Neural progenitor cell (in vitro differentiated cells): ENCODE measurements around the gene AADACL4. TPM values are rescaled to one million over a fixed set of nuclear protein-coding genes. Genes with fewer than 3 reads are reported as not detected.
A peak's percentile ranks its signal among the peaks of the same experiment; 100 is the strongest.

Experiments used
- DNase-seq: peaks from one replicate; pipeline ENCODE4 v3.0.0-alpha.2; 2016; ENCODE audit warnings: low spot score
- H2AFZ ChIP-seq: fragments of 200-600 bp; sonication (generic); replicated peaks from 2 replicates; pipeline ENCODE4 v1.6.1; 2016; ENCODE audit warnings: antibody characterized with exemption
- H3F3A ChIP-seq: fragments of 200-600 bp; sonication (generic); 2 replicates; pipeline ENCODE4 v1.6.1; 2016; ENCODE audit warnings: antibody characterized with exemption, low read depth
- H3K27ac ChIP-seq: fragments of 200-600 bp; sonication (generic); 2 replicates; pipeline ENCODE4 v1.5.1; 2016; ENCODE audit warnings: mild to moderate bottlenecking
- H3K27me3 ChIP-seq: fragments of 200-600 bp; sonication (generic); 2 replicates; pipeline ENCODE4 v1.6.1; 2016; ENCODE audit warnings: mild to moderate bottlenecking, moderate library complexity
- H3K36me3 ChIP-seq: fragments of 200-600 bp; sonication (generic); 2 replicates; pipeline ENCODE4 v1.5.1; 2016
- H3K4me1 ChIP-seq: fragments of 200-600 bp; sonication (generic); 2 replicates; pipeline ENCODE4 v1.6.1; 2016; ENCODE audit warnings: mixed run types
- H3K4me2 ChIP-seq: fragments of 200-600 bp; sonication (generic); 2 replicates; pipeline ENCODE4 v1.6.1; 2016
- H3K4me3 ChIP-seq: fragments of 200-600 bp; sonication (generic); 2 replicates; pipeline ENCODE4 v1.5.1; 2016
- H3K79me2 ChIP-seq: fragments of 200-600 bp; sonication (generic); 2 replicates; pipeline ENCODE4 v1.6.1; 2016; ENCODE audit warnings: low read depth
- H3K9ac ChIP-seq: fragments of 200-600 bp; sonication (generic); 2 replicates; pipeline ENCODE4 v1.6.1; 2016
- H3K9me3 ChIP-seq: fragments of 200-600 bp; sonication (generic); 2 replicates; pipeline ENCODE4 v1.5.1; 2016; ENCODE audit warnings: low read depth
- H4K20me1 ChIP-seq: fragments of 200-600 bp; sonication (generic); 2 replicates; pipeline ENCODE4 v1.6.1; 2016; ENCODE audit warnings: low read depth
- H3K27ac Mint-ChIP-seq: 3 replicates; pipeline ENCODE4 v1.8.0; 2021; ENCODE audit warnings: mixed read lengths
- H3K27me3 Mint-ChIP-seq: 2 replicates; pipeline ENCODE4 v1.8.0; 2022; ENCODE audit warnings: low read depth, mild to moderate bottlenecking, inconsistent platforms, moderate library complexity, mixed read lengths; ENCODE audit not compliant: insufficient read depth
- H3K36me3 Mint-ChIP-seq: 3 replicates; pipeline ENCODE4 v1.8.0; 2021; ENCODE audit warnings: mixed read lengths
- H3K4me1 Mint-ChIP-seq: 3 replicates; pipeline ENCODE4 v1.8.0; 2021; ENCODE audit warnings: mixed read lengths
- H3K4me3 Mint-ChIP-seq: 3 replicates; pipeline ENCODE4 v1.8.0; 2021; ENCODE audit warnings: mild to moderate bottlenecking, moderate library complexity, mixed read lengths
- H3K9me3 Mint-ChIP-seq: 3 replicates; pipeline ENCODE4 v1.8.0; 2020; ENCODE audit warnings: mixed read lengths
- EZH2 ChIP-seq: fragments of 200-600 bp; sonication (generic); IDR thresholded peaks from 2 replicates; pipeline ENCODE4 v1.6.1; 2017; ENCODE audit warnings: antibody characterized with exemption, mild to moderate bottlenecking, moderate library complexity
- EZH2phosphoT487 ChIP-seq: fragments of 200-600 bp; sonication (generic); IDR thresholded peaks from 2 replicates; pipeline ENCODE4 v1.6.1; 2017; ENCODE audit warnings: antibody characterized with exemption
- total RNA-seq: library from RNA; depleted of rRNA; stranded (reverse); fragments of >200 nt; gene quantifications from 2 replicates; pipeline ENCODE4 v1.2.3, GENCODE V29; 2015; ENCODE audit warnings: low replicate concordance
- TF ChIP-seq, protein P1 (sequence below): fragments of 200-600 bp; sonication (generic); IDR thresholded peaks from 2 replicates; pipeline ENCODE4 v1.5.1; 2017; ENCODE audit warnings: antibody characterized with exemption, mild to moderate bottlenecking

Gene AADACL4
- total RNA-seq, 1 donor from 2014 or later = not detected

- Histone ChIP-seq H3K9ac (no peak overlapping the region), H3K4me1 (no peaks in the 10 kb centered on the region), H3K4me3 (no peak overlapping the region), H3K27ac (no peak overlapping the region), H3K36me3 (no peaks in the 10 kb centered on the region), H3F3A (no peaks in the 10 kb centered on the region), H2AFZ (peak overlapping the region; percentile 75), H3K79me2 (no peaks in the 10 kb centered on the region), H3K27me3 (no peaks in the 10 kb centered on the region), H3K9me3 (no peaks in the 10 kb centered on the region), H4K20me1 (no peaks in the 10 kb centered on the region), H3K4me2 (no peak overlapping the region)
- peak; percentile 85 for DNase-seq
- TF ChIP-seq EZH2phosphoT487 (no peak), EZH2 (no peak)
- TF ChIP-seq, protein P1, sequence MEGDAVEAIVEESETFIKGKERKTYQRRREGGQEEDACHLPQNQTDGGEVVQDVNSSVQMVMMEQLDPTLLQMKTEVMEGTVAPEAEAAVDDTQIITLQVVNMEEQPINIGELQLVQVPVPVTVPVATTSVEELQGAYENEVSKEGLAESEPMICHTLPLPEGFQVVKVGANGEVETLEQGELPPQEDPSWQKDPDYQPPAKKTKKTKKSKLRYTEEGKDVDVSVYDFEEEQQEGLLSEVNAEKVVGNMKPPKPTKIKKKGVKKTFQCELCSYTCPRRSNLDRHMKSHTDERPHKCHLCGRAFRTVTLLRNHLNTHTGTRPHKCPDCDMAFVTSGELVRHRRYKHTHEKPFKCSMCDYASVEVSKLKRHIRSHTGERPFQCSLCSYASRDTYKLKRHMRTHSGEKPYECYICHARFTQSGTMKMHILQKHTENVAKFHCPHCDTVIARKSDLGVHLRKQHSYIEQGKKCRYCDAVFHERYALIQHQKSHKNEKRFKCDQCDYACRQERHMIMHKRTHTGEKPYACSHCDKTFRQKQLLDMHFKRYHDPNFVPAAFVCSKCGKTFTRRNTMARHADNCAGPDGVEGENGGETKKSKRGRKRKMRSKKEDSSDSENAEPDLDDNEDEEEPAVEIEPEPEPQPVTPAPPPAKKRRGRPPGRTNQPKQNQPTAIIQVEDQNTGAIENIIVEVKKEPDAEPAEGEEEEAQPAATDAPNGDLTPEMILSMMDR = peak; percentile 95
- peaks cover 4% of the 10 kb centered on the region for H3K4me1 Mint-ChIP-seq
- no peak overlapping the region for H3K4me3 Mint-ChIP-seq
- H3K36me3 Mint-ChIP-seq = no peaks in the 10 kb centered on the region
- H3K9me3 Mint-ChIP-seq = peaks cover 2% of the 10 kb centered on the region
- H3K27ac Mint-ChIP-seq = no peak overlapping the region
- peaks cover 2% of the 10 kb centered on the region for H3K27me3 Mint-ChIP-seq
Measured at GRCh38 chr1:12658531-12659453, 14.9 kb downstream of the AADACL4 start.

DNA sequence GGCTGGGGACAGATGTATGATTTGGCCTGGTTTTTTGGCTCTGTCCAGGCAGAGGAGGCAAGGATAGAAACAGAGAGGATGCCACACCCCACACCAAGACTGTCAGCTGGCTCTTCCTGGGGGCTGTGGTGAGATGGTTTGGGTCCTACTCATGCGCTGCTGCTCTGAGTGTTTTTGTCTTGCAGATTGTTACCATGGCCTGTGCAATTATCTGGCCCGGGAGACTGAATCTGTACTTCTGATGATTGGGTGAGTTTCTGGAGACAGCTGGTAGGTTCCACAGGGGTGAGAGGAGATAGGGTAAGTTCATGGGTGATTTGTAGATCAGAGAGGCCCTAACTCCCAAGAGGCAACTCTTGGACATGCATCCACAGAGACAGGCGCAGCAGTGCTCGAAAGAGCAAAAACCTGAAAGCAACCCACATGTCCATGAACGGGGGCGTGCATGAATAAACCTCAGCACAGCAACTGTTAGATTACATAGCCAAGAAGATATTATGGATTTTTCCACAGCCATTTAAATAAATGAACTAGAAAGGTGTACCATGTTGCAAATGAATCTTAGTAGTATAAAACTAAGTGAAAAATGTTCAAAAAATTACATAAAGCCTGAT is 17.8 kb downstream of the AADACL4 start:
- Histone ChIP-seq H4K20me1 (no peaks in the 10 kb centered on the region), H3K9me3 (no peaks in the 10 kb centered on the region), H3K79me2 (no peaks in the 10 kb centered on the region), H3K9ac (no peak overlapping the region), H2AFZ (no peak overlapping the region), H3F3A (no peaks in the 10 kb centered on the region), H3K4me1 (no peaks in the 10 kb centered on the region), H3K27ac (no peak overlapping the region), H3K27me3 (no peaks in the 10 kb centered on the region), H3K4me3 (no peak overlapping the region), H3K4me2 (no peak overlapping the region), H3K36me3 (no peaks in the 10 kb centered on the region)
- DNase-seq = no peak
- TF ChIP-seq EZH2 (no peak), EZH2phosphoT487 (no peak)
- TF ChIP-seq, protein P1 = no peak
- Mint-ChIP-seq H3K9me3 (peaks cover 4% of the 10 kb centered on the region), H3K36me3 (no peaks in the 10 kb centered on the region), H3K4me1 (peaks cover 4% of the 10 kb centered on the region), H3K27ac (no peak overlapping the region), H3K27me3 (peaks cover 2% of the 10 kb centered on the region), H3K4me3 (no peak overlapping the region)

- no peak for DNase-seq
- TF ChIP-seq, protein P1 = no peak
- TF ChIP-seq EZH2 = no peak
- no peak for TF ChIP-seq EZH2phosphoT487
- Histone ChIP-seq H3K36me3 (no peaks in the 10 kb centered on the region), H4K20me1 (no peaks in the 10 kb centered on the region), H3K9me3 (no peaks in the 10 kb centered on the region), H3K9ac (no peak overlapping the region), H3K79me2 (no peaks in the 10 kb centered on the region), H3K4me3 (no peak overlapping the region), H2AFZ (no peak overlapping the region), H3K4me2 (no peak overlapping the region), H3K27me3 (no peaks in the 10 kb centered on the region), H3K27ac (no peak overlapping the region), H3F3A (no peaks in the 10 kb centered on the region), H3K4me1 (no peaks in the 10 kb centered on the region)
- no peak overlapping the region for H3K4me3 Mint-ChIP-seq
- no peaks in the 10 kb centered on the region for H3K36me3 Mint-ChIP-seq
- H3K9me3 Mint-ChIP-seq = peaks cover 4% of the 10 kb centered on the region
- H3K4me1 Mint-ChIP-seq = peaks cover 6% of the 10 kb centered on the region
- peaks cover 2% of the 10 kb centered on the region for H3K27me3 Mint-ChIP-seq
- no peak overlapping the region for H3K27ac Mint-ChIP-seq
Measured at GRCh38 chr1:12662556-12662955, 18.7 kb downstream of the AADACL4 start.
